Astrocyte of the cerebellum (primary cell): Measurements from ENCODE around the gene ADCY1.

ENCODE experiments used
- DNase-seq: peaks from one replicate; pipeline ENCODE4 v3.0.0-alpha.2; 2011; ENCODE audit warnings: low read depth
- H3K4me3 ChIP-seq: 2 replicates; pipeline ENCODE4 v1.5.1; 2011; ENCODE audit warnings: mild to moderate bottlenecking, low read depth, low read length, moderate library complexity
- in situ Hi-C: cut with HindIII; loops from 2 replicates; pipeline ENCODE4 v1.10.0; 2017; ENCODE audit warnings: low sequenced_read_pairs
- TF ChIP-seq, protein P1 (sequence below): IDR thresholded peaks from 2 replicates; pipeline ENCODE4 v1.5.1; 2012; ENCODE audit warnings: low read length, low read depth, moderate library complexity, mild to moderate bottlenecking; ENCODE audit errors: missing control alignments

The ADCY1 gene

GRCh38 chr7:45660201-45660900, 86.2 kb downstream of the ADCY1 start:
- TF ChIP-seq, protein P1, sequence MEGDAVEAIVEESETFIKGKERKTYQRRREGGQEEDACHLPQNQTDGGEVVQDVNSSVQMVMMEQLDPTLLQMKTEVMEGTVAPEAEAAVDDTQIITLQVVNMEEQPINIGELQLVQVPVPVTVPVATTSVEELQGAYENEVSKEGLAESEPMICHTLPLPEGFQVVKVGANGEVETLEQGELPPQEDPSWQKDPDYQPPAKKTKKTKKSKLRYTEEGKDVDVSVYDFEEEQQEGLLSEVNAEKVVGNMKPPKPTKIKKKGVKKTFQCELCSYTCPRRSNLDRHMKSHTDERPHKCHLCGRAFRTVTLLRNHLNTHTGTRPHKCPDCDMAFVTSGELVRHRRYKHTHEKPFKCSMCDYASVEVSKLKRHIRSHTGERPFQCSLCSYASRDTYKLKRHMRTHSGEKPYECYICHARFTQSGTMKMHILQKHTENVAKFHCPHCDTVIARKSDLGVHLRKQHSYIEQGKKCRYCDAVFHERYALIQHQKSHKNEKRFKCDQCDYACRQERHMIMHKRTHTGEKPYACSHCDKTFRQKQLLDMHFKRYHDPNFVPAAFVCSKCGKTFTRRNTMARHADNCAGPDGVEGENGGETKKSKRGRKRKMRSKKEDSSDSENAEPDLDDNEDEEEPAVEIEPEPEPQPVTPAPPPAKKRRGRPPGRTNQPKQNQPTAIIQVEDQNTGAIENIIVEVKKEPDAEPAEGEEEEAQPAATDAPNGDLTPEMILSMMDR: no peak
- DNase-seq: no peak
- in situ Hi-C loops: no loop called here

GRCh38 chr7:45660901-45661211, 86.7 kb downstream of the ADCY1 start:
- in situ Hi-C loops: no loop called here
- H3K4me3 ChIP-seq: no peak overlapping the region
- no peak for DNase-seq
- TF ChIP-seq, protein P1: no peak

More at GRCh38 chr7:45660201-45660900, 86.2 kb downstream of the ADCY1 start:
- H3K4me3 ChIP-seq: no peak overlapping the region

DNA sequence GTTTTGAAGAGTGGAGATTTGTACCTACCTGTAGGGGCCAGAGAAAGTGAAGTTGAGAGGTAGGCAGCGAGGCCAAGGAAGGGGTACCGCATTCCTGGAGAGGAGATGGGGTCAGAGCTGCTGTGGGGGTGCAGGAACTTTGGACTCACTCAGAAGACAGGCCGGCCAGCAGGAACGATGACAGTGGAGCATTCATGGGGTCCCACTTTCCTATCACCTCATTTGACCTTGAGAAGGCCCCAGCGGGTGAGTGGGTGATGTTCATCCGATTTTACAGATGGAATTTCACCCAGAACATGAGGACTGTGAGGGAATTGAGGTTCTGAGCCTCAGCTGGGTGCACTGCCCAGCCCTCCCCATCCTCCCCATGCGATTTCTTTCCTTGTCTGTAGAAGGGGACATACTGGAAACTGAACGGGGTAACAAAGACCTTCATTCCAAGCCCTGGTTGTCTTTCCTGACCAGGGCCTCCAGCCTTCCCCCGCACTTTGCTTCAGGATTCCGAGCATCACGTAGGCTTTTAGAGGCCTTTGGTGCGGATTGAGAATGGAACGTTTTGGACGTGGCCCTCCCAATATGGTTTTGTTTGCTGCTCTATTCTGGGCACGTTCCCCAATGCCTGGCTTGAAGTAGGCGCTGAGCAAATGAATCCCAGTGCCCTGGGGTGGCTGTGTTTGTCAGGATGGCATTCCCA, 87.3 kb downstream of the ADCY1 start:
- no peak overlapping the region for H3K4me3 ChIP-seq
- no peak for DNase-seq
- TF ChIP-seq, protein P1: no peak
- in situ Hi-C loops: no loop called here

DNA sequence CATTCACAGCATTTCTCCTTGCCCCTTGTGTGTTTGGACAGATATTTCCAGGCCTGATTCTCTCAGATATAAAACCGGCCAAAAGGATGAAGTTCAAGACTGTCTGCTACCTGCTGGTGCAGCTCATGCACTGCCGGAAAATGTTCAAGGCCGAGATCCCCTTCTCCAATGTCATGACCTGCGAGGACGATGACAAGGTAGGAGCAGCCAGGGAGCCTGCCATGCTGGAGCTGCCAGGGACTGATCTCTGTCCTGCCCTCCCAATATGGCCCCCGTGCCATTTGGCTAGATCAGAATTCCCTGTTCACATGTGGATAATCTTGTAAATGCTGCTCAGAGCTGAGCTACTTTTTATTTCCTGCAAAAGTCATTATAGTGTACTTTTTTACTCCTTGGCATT, 87.8 kb downstream of the ADCY1 start:
- DNase-seq: no peak
- H3K4me3 ChIP-seq: no peak overlapping the region
- TF ChIP-seq, protein P1: no peak
- in situ Hi-C loops: no loop called here

GRCh38 chr7:45662540-45663166, 88.5 kb downstream of the ADCY1 start:
- in situ Hi-C loops: no loop called here
- no peak for DNase-seq
- H3K4me3 ChIP-seq: no peak overlapping the region
- TF ChIP-seq, protein P1: no peak

GRCh38 chr7:45663167-45663921, 89.2 kb downstream of the ADCY1 start:
- no peak for DNase-seq
- TF ChIP-seq, protein P1: peak; percentile 47
- H3K4me3 ChIP-seq: no peak overlapping the region
- in situ Hi-C loops: no loop called here
